ENCODE data around the gene VSTM4. TPM values are rescaled to one million over a fixed set of nuclear protein-coding genes. Genes with fewer than 3 reads are reported as not detected.

The VSTM4 gene
- total RNA-seq, 4 donors from 2014 or later = 4.0 to 6.0 (median 4.6) TPM

DNA sequence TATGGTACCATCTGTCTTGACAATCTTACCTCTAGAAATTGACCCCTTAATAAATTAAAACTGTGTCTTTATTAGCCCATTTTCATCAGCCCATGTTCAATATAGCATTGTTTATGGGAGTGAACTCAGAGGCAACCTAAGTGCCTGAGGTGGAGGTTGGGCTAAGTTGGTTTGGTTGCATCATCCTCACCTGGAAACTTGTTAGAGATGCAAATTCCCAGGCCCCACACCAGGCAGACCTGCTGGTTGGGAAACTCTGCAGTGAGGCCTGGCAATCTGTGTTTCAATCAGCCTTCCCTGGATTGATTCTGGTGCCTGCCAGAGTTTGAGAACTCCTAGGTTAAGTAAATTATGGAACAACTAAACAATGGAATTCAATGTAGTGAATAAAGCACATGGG is 27.9 kb upstream of the VSTM4 start:
- Histone ChIP-seq H3K27ac (no peak overlapping the region), H3K4me1 (peaks cover 20% of the 10 kb centered on the region), H3K27me3 (no peaks in the 10 kb centered on the region), H3K36me3 (no peaks in the 10 kb centered on the region), H3K4me3 (no peak overlapping the region), H3K9me3 (peaks cover 7% of the 10 kb centered on the region)
- no peak for TF ChIP-seq EP300 (IDR thresholded peaks at IDR 0.05)
- no peak for DNase-seq (ENCODE audit: low spot score in 2 of 2)

DNA sequence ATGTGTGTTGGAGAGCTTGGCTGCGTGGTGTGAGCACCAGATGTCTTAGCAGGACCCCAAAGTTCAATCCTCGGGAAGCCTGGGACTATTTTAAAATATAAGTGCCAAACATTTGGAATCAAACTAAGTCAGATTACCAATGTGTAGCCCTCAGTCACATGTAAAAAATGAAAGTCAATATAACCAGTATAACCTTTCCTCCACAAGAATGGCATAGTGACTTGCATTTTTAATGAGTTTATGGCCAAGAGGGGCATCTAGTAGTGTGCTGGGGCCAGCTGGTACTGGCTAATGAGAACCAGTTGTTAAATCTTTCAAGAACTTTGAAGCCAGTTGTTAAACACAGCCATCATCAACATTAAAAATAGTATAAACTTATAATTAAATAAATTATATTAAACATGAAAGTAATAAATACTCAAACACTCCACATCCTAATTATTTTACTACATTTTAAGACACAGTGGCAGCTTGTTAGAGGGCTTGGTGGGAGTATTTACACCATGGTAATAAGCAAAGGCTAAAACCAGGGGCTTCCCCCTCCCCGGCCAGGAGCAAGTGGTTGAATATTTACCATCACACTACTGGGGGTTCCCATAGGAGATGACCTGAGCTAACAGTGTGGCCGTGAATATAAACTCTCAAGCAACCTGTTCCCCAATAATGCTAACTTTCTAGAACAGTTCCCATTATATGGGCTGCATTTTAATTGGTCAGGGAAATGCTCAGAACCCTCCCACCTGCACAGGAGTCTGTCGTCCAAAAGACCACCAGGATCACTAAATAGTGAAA is 26.4 kb upstream of the VSTM4 start:
- Histone ChIP-seq H3K4me3 (no peak overlapping the region), H3K4me1 (peaks cover 20% of the 10 kb centered on the region), H3K36me3 (no peaks in the 10 kb centered on the region), H3K27me3 (no peaks in the 10 kb centered on the region), H3K9me3 (no peaks in the 10 kb centered on the region), H3K27ac (no peak overlapping the region)
- DNase-seq (ENCODE audit: low spot score in 2 of 2) = no peak
- 84% methylated on average over 5 of the region's 5 CpGs for WGBS
- TF ChIP-seq, protein P1, sequence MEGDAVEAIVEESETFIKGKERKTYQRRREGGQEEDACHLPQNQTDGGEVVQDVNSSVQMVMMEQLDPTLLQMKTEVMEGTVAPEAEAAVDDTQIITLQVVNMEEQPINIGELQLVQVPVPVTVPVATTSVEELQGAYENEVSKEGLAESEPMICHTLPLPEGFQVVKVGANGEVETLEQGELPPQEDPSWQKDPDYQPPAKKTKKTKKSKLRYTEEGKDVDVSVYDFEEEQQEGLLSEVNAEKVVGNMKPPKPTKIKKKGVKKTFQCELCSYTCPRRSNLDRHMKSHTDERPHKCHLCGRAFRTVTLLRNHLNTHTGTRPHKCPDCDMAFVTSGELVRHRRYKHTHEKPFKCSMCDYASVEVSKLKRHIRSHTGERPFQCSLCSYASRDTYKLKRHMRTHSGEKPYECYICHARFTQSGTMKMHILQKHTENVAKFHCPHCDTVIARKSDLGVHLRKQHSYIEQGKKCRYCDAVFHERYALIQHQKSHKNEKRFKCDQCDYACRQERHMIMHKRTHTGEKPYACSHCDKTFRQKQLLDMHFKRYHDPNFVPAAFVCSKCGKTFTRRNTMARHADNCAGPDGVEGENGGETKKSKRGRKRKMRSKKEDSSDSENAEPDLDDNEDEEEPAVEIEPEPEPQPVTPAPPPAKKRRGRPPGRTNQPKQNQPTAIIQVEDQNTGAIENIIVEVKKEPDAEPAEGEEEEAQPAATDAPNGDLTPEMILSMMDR (IDR thresholded peaks at IDR 0.05) = no peak
- TF ChIP-seq POLR2AphosphoS5 (IDR thresholded peaks at IDR 0.05) (no peak), POLR2A (IDR thresholded peaks at IDR 0.05) (no peak), EP300 (IDR thresholded peaks at IDR 0.05) (no peak)

DNA sequence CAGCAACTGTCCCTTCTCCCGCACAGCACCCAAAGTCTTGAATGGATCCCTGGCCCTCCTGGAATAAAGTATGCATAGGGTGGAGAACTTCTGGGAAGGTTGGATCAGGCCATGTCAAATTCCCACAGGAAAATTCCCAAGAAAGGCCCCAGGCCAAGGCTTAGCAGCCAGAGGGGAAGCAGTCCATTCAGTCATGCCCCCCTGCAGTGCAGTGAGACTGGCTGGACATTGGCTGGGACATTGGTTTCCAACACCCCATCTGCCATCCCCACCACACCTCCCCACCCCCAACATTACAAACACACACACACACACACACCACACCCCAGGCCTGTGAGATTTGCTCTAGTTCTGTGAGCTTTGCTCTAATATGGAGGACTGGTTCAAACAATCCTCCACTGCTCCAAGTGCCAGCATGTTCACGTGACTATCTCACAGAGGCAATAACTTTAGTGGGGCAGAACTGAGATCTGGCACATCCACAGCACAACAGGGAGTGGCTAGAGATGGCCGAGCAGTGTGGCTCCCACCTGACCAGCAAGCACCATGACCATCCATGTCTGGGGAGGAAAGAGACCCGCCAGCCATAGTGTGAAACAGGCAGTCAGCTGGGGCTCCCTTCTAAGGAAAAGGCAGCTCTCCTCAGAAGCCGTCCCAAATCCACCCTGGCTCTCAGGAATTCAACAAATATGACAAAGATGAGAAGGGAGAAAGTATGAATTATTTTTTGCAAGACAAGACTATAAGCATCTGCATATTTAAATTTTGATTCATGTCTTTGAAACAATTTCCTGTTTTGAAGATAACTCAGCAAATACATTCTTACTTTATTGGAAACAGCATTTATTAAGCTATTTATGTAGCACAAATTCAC is 25.2 kb upstream of the VSTM4 start:
- Histone ChIP-seq H3K4me3 (no peak overlapping the region), H3K9me3 (no peaks in the 10 kb centered on the region), H3K36me3 (no peaks in the 10 kb centered on the region), H3K27ac (no peak overlapping the region), H3K27me3 (no peaks in the 10 kb centered on the region), H3K4me1 (peaks cover 22% of the 10 kb centered on the region)
- TF ChIP-seq POLR2AphosphoS5 (IDR thresholded peaks at IDR 0.05) = no peak
- TF ChIP-seq, protein P1 (IDR thresholded peaks at IDR 0.05) = no peak
- no peak for TF ChIP-seq EP300 (IDR thresholded peaks at IDR 0.05)
- no peak for TF ChIP-seq POLR2A (IDR thresholded peaks at IDR 0.05)
- DNase-seq (ENCODE audit: low spot score in 2 of 2) = no peak
- 78% methylated on average over 5 of the region's 5 CpGs for WGBS

DNA sequence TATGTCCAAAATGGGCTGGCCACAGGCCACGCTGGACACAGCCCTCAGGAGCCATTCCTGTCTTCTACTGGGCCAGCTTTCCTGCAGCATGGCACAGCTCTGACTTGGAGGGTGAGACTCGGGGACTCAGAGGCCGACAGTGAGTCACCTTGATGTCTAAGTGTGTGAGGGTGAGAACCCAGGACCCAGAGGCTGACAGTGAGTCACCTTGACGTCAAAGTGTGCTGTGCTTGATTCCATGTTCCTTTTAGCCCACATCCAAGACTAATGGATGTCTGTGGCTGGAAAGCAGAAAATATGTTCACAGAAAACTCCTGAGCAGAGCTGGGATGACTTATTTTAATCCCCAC is 24.5 kb upstream of the VSTM4 start:
- Histone ChIP-seq H3K27me3 (no peaks in the 10 kb centered on the region), H3K4me1 (peaks cover 25% of the 10 kb centered on the region), H3K9me3 (no peaks in the 10 kb centered on the region), H3K4me3 (no peak overlapping the region), H3K36me3 (no peaks in the 10 kb centered on the region), H3K27ac (peak overlapping the region; percentile 39)
- 71% methylated on average over 1 of the region's 4 CpGs for WGBS
- TF ChIP-seq POLR2A (IDR thresholded peaks at IDR 0.05) (no peak), POLR2AphosphoS5 (IDR thresholded peaks at IDR 0.05) (no peak), EP300 (IDR thresholded peaks at IDR 0.05) (no peak)
- TF ChIP-seq, protein P1 (IDR thresholded peaks at IDR 0.05) = no peak
- no peak for DNase-seq (ENCODE audit: low spot score in 2 of 2)

DNA sequence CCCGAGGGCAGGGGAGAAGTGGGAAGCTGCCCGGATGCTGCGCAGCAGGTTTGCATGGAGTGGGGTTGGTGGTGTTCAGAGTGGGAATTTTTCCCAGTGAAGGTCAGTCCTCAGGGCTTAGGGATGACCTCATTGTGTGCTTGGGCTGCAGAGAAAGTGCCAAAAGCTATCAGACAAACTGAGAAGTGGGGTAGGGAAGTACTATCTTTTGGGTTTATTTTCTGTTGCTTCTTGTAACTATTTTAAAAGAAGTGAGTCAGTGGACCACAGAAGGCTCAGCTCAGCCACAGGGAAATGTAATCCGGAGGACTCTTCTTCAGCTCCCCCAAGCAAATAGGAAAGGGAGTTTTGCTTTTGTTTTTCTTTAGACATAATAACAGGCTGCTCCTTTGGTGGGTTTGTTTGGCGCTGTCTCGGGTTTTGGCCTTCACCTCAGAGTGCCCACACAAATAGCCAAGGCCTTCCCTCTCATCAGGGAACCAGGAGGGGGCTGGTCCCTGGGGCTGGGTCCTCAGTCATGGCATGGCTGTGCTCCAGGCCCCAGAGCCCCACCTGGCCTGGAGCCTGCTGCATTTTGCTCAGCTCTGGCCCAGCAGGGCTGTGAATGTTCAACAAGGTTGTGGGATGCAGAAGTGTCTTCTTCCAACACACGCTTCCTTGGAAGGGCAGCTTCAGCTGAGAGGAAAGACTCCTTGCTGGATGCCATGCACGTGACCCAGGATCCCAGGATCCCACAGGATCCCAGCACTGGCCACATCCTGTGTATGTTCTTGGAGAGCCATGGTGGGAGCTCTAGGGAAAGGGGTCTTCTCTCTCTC is 23.9 kb upstream of the VSTM4 start:
- no peaks in the 10 kb centered on the region for H3K9me3 ChIP-seq
- TF ChIP-seq POLR2AphosphoS5 (IDR thresholded peaks at IDR 0.05) (no peak), EP300 (IDR thresholded peaks at IDR 0.05) (no peak), POLR2A (IDR thresholded peaks at IDR 0.05) (no peak)
- TF ChIP-seq, protein P1 (IDR thresholded peaks at IDR 0.05) = no peak
- H3K27ac ChIP-seq = peak overlapping the region; percentile 39
- H3K4me3 ChIP-seq = no peak overlapping the region
- no peaks in the 10 kb centered on the region for H3K27me3 ChIP-seq
- peaks cover 24% of the 10 kb centered on the region for H3K4me1 ChIP-seq
- WGBS = 46% methylated on average over 6 of the region's 8 CpGs
- no peaks in the 10 kb centered on the region for H3K36me3 ChIP-seq
- DNase-seq (ENCODE audit: low spot score in 2 of 2) = no peak

Data from suprapubic skin (tissue), 4 donors.